Activated naive CD8-positive, alpha-beta T cell (primary cell): Measurements from ENCODE around the gene PJA1.

Source experiments
- H3K27ac Mint-ChIP-seq: one replicate; pipeline ENCODE4 v1.8.0; 2021; ENCODE audit warnings: mixed read lengths
- H3K27me3 Mint-ChIP-seq: one replicate; pipeline ENCODE4 v1.8.0; 2021; ENCODE audit warnings: mixed read lengths
- H3K36me3 Mint-ChIP-seq: one replicate; pipeline ENCODE4 v1.8.0; 2021; ENCODE audit warnings: mixed read lengths
- H3K4me1 Mint-ChIP-seq: one replicate; pipeline ENCODE4 v1.8.0; 2021; ENCODE audit warnings: low read depth, mixed read lengths
- H3K4me3 Mint-ChIP-seq: one replicate; pipeline ENCODE4 v1.8.0; 2021; ENCODE audit warnings: mild to moderate bottlenecking, mixed read lengths
- H3K9me3 Mint-ChIP-seq: one replicate; pipeline ENCODE4 v1.8.0; 2021; ENCODE audit warnings: low read depth, mixed read lengths

Gene PJA1

GRCh38 chrX:69182818-69183380, 17.6 kb upstream of the PJA1 start:
- Mint-ChIP-seq H3K9me3 (no peaks in the 10 kb centered on the region), H3K27ac (no peak overlapping the region), H3K27me3 (peaks cover 2% of the 10 kb centered on the region), H3K4me1 (no peaks in the 10 kb centered on the region), H3K4me3 (no peak overlapping the region), H3K36me3 (no peaks in the 10 kb centered on the region)

- Mint-ChIP-seq H3K27ac (no peak overlapping the region), H3K4me1 (no peaks in the 10 kb centered on the region), H3K9me3 (no peaks in the 10 kb centered on the region), H3K4me3 (no peak overlapping the region), H3K27me3 (peaks cover 3% of the 10 kb centered on the region), H3K36me3 (no peaks in the 10 kb centered on the region)
Measured at GRCh38 chrX:69179380-69179911, 14.2 kb upstream of the PJA1 start.

- Mint-ChIP-seq H3K36me3 (no peaks in the 10 kb centered on the region), H3K27ac (no peak overlapping the region), H3K27me3 (peaks cover 3% of the 10 kb centered on the region), H3K9me3 (no peaks in the 10 kb centered on the region), H3K4me1 (no peaks in the 10 kb centered on the region), H3K4me3 (no peak overlapping the region)
Measured at GRCh38 chrX:69178592-69178991, 13.3 kb upstream of the PJA1 start.

- H3K36me3 Mint-ChIP-seq: no peaks in the 10 kb centered on the region
- no peaks in the 10 kb centered on the region for H3K9me3 Mint-ChIP-seq
- no peak overlapping the region for H3K4me3 Mint-ChIP-seq
- no peak overlapping the region for H3K27ac Mint-ChIP-seq
- H3K4me1 Mint-ChIP-seq: no peaks in the 10 kb centered on the region
- peaks cover 3% of the 10 kb centered on the region for H3K27me3 Mint-ChIP-seq
Measured at GRCh38 chrX:69177511-69178162, 12.4 kb upstream of the PJA1 start.

- Mint-ChIP-seq H3K4me3 (no peak overlapping the region), H3K4me1 (no peaks in the 10 kb centered on the region), H3K27ac (no peak overlapping the region), H3K27me3 (peaks cover 3% of the 10 kb centered on the region), H3K36me3 (no peaks in the 10 kb centered on the region), H3K9me3 (no peaks in the 10 kb centered on the region)
Measured at GRCh38 chrX:69176053-69176452, 10.8 kb upstream of the PJA1 start.

GRCh38 chrX:69173906-69174305, 8.7 kb upstream of the PJA1 start:
- no peaks in the 10 kb centered on the region for H3K4me1 Mint-ChIP-seq
- H3K36me3 Mint-ChIP-seq: no peaks in the 10 kb centered on the region
- H3K9me3 Mint-ChIP-seq: no peaks in the 10 kb centered on the region
- no peak overlapping the region for H3K4me3 Mint-ChIP-seq
- H3K27me3 Mint-ChIP-seq: peaks cover 2% of the 10 kb centered on the region
- no peak overlapping the region for H3K27ac Mint-ChIP-seq

GRCh38 chrX:69172937-69173336, 7.7 kb upstream of the PJA1 start:
- Mint-ChIP-seq H3K4me1 (no peaks in the 10 kb centered on the region), H3K9me3 (no peaks in the 10 kb centered on the region), H3K36me3 (no peaks in the 10 kb centered on the region), H3K4me3 (no peak overlapping the region), H3K27ac (no peak overlapping the region), H3K27me3 (peaks cover 2% of the 10 kb centered on the region)

GRCh38 chrX:69170319-69170718, 5.1 kb upstream of the PJA1 start:
- Mint-ChIP-seq H3K36me3 (no peaks in the 10 kb centered on the region), H3K9me3 (no peaks in the 10 kb centered on the region), H3K4me3 (no peak overlapping the region), H3K27me3 (peaks cover 2% of the 10 kb centered on the region), H3K27ac (no peak overlapping the region), H3K4me1 (peaks cover 1% of the 10 kb centered on the region)

- Mint-ChIP-seq H3K27ac (peak overlapping the region; percentile 73), H3K4me3 (peak overlapping the region; percentile 82), H3K27me3 (no peaks in the 10 kb centered on the region), H3K4me1 (peaks cover 33% of the 10 kb centered on the region), H3K36me3 (no peaks in the 10 kb centered on the region), H3K9me3 (no peaks in the 10 kb centered on the region)
Measured at GRCh38 chrX:69163936-69164741, 1.1 kb downstream of the PJA1 start.

- peak overlapping the region; percentile 20 for H3K4me3 Mint-ChIP-seq
Measured at GRCh38 chrX:69162361-69162865, 2.8 kb downstream of the PJA1 start.

GRCh38 chrX:69161786-69162349, 3.4 kb downstream of the PJA1 start:
- H3K4me1 Mint-ChIP-seq: peaks cover 34% of the 10 kb centered on the region
- H3K27ac Mint-ChIP-seq: peak overlapping the region; percentile 28
- H3K4me3 Mint-ChIP-seq: no peak overlapping the region
- H3K9me3 Mint-ChIP-seq: no peaks in the 10 kb centered on the region
- no peaks in the 10 kb centered on the region for H3K27me3 Mint-ChIP-seq
- no peaks in the 10 kb centered on the region for H3K36me3 Mint-ChIP-seq

More at GRCh38 chrX:69162361-69162865, 2.8 kb downstream of the PJA1 start:
- Mint-ChIP-seq H3K9me3 (no peaks in the 10 kb centered on the region), H3K27me3 (no peaks in the 10 kb centered on the region), H3K27ac (peak overlapping the region; percentile 28), H3K4me1 (peaks cover 34% of the 10 kb centered on the region), H3K36me3 (no peaks in the 10 kb centered on the region)

- Mint-ChIP-seq H3K4me3 (no peak overlapping the region), H3K36me3 (no peaks in the 10 kb centered on the region), H3K9me3 (no peaks in the 10 kb centered on the region), H3K27ac (no peak overlapping the region), H3K4me1 (peaks cover 34% of the 10 kb centered on the region), H3K27me3 (no peaks in the 10 kb centered on the region)
Measured at GRCh38 chrX:69161371-69161770, 3.9 kb downstream of the PJA1 start.

- Mint-ChIP-seq H3K27me3 (no peaks in the 10 kb centered on the region), H3K4me3 (no peak overlapping the region), H3K36me3 (no peaks in the 10 kb centered on the region), H3K9me3 (no peaks in the 10 kb centered on the region), H3K27ac (no peak overlapping the region), H3K4me1 (peaks cover 21% of the 10 kb centered on the region)
Measured at GRCh38 chrX:69158166-69158980, 6.9 kb downstream of the PJA1 start.

- Mint-ChIP-seq H3K4me1 (peaks cover 7% of the 10 kb centered on the region), H3K27ac (no peak overlapping the region), H3K36me3 (no peaks in the 10 kb centered on the region), H3K27me3 (no peaks in the 10 kb centered on the region), H3K9me3 (no peaks in the 10 kb centered on the region), H3K4me3 (no peak overlapping the region)
Measured at GRCh38 chrX:69156638-69157037, 8.6 kb downstream of the PJA1 start.
